ENCODE data around the gene TMEM97. TPM values are rescaled to one million over a fixed set of nuclear protein-coding genes. Genes with fewer than 3 reads are reported as not detected.

Gene TMEM97
- total and polyA plus RNA-seq, 9 of the 15 experiments (the other 6 are each of a cell fraction or from before 2014, with no cell fraction given) = 34.6 to 121 (median 76.0) TPM

GRCh38 chr17:28335201-28335958 lies 16.4 kb downstream of the TMEM97 start, which contains the start of the genes IFT20 and TNFAIP1 (continued):
- peak in 2 of 3 experiments; percentile 82 to 83 for TF ChIP-seq YY1 (IDR thresholded peaks at IDR 0.05; ENCODE audit: borderline replicate concordance in 1 of 3, control insufficient read depth in 1 of 3, extremely low read depth in 1 of 3, insufficient read depth in 3 of 3, insufficient read length in 1 of 3, insufficient replicate concordance in 2 of 3, low read depth in 1 of 3, low read length in 2 of 3)
- no peak for TF ChIP-seq RNF219 (CRISPR knock-in tag; IDR thresholded peaks at IDR 0.05)
- no peak for TF ChIP-seq SMARCA5 (IDR thresholded peaks at IDR 0.05)
- no peak for TF ChIP-seq ZNF512 (tag; IDR thresholded peaks at IDR 0.05)
- peak; percentile 78 for TF ChIP-seq SUPT5H (IDR thresholded peaks at IDR 0.05)
- TF ChIP-seq ZNF449 (CRISPR knock-in tag; IDR thresholded peaks at IDR 0.05) = no peak
- peak; percentile 94 to 95 for TF ChIP-seq SIX5 (IDR thresholded peaks at IDR 0.05; ENCODE audit: borderline replicate concordance in 1 of 2, insufficient read depth in 1 of 2, low read depth in 1 of 2, low read length in 2 of 2)
- no peak for TF ChIP-seq CBX2 (IDR thresholded peaks at IDR 0.05; ENCODE audit: insufficient read depth, low read length, poor library complexity, severe bottlenecking)
- TF ChIP-seq MYC (IDR thresholded peaks at IDR 0.05; ENCODE audit: low read depth, low read length) = peak; percentile 46
- TF ChIP-seq MYC (CRISPR knock-in tag; IDR thresholded peaks at IDR 0.05; ENCODE audit: borderline replicate concordance, low read depth) = peak; percentile 81; the same call in 1 of the 2 replicates
- TF ChIP-seq FOXK2 (conservative IDR thresholded peaks at IDR 0.05 in 1 of 2, IDR thresholded peaks at IDR 0.05 in 1 of 2; ENCODE audit: low read depth in 2 of 2) = peak; percentile 99 to 100
- TF ChIP-seq PML (IDR thresholded peaks at IDR 0.05; ENCODE audit: low read length) = peak; percentile 32; the same call in 1 of the 2 replicates
- peak in 1 of 2 experiments; percentile 85; a peak in 2 of 4 replicates for TF ChIP-seq KDM4B (IDR thresholded peaks at IDR 0.05; ENCODE audit: borderline replicate concordance in 2 of 2, low read depth in 1 of 2)
- no peak for TF ChIP-seq KAT8 (IDR thresholded peaks at IDR 0.05; ENCODE audit: low read depth)
- TF ChIP-seq MAFG (tag; conservative IDR thresholded peaks at IDR 0.05) = no peak
- TF ChIP-seq TCF7L2 (IDR thresholded peaks at IDR 0.05; ENCODE audit: low read depth, low read length) = peak; percentile 38; the same call in 1 of the 2 replicates
- no peak for TF ChIP-seq MAFK (IDR thresholded peaks at IDR 0.05; ENCODE audit: low read length)
- no peak for TF ChIP-seq ZNF277 (CRISPR knock-in tag; IDR thresholded peaks at IDR 0.05; ENCODE audit: borderline replicate concordance)
- TF ChIP-seq ZNF253 (CRISPR knock-in tag; conservative IDR thresholded peaks at IDR 0.05) = no peak
- no peak for TF ChIP-seq MIER1 (IDR thresholded peaks at IDR 0.05; ENCODE audit: low read depth)
- TF ChIP-seq CTBP1 (IDR thresholded peaks at IDR 0.05; ENCODE audit: borderline replicate concordance) = no peak; the same call in 1 of the 2 replicates

Measured in K562 (cell line).